ENCODE measurements around the gene MS4A7. TPM values are rescaled to one million over a fixed set of nuclear protein-coding genes. Genes with fewer than 3 reads are reported as not detected.

MS4A7 gene
- not detected for polyA plus RNA-seq (2013, experiment 1 of 2)
- polyA plus RNA-seq (2013, experiment 2 of 2): not detected

GRCh38 chr11:60378354-60378753 lies at the start of gene MS4A7:
Gene MS4A7 (plus strand): TSS chr11:60378532. CDS start chr11:60383142, 4,610 bp downstream.
- 86% methylated on average over 3 of the region's 3 CpGs for WGBS

GRCh38 chr11:60332846-60333245 lies 45.5 kb upstream of the MS4A7 start:
- WGBS: 46% methylated on average over 3 of the region's 3 CpGs
- Histone ChIP-seq H3K27me3 (ENCODE audit: insufficient read depth, low read length) (no peaks in the 10 kb centered on the region), H3K27ac (ENCODE audit: low read depth, low read length) (no peak overlapping the region), H3K4me1 (ENCODE audit: insufficient read depth, low read length) (no peaks in the 10 kb centered on the region), H3K9me3 (ENCODE audit: insufficient read depth, low read depth, low read length) (peaks cover 8% of the 10 kb centered on the region; the same call in 1 of the 2 replicates), H3K36me3 (ENCODE audit: insufficient read depth, low read length) (no peaks in the 10 kb centered on the region), H3K9ac (ENCODE audit: low read depth, low read length) (no peak overlapping the region), H3K4me3 (ENCODE audit: low read length) (no peak overlapping the region)

More at GRCh38 chr11:60378354-60378753, at the start of gene MS4A7:
- no peak within 1 kb of the TSS for H3K4me3 ChIP-seq (ENCODE audit: low read length)
- H3K27ac ChIP-seq (ENCODE audit: low read depth, low read length): no peak within 1 kb of the TSS
- no peaks in the 10 kb centered on the region for H3K36me3 ChIP-seq (ENCODE audit: insufficient read depth, low read length)
- no peak within 1 kb of the TSS for H3K9ac ChIP-seq (ENCODE audit: low read depth, low read length)
- no peaks in the 10 kb centered on the region for H3K9me3 ChIP-seq (ENCODE audit: insufficient read depth, low read depth, low read length)
- H3K27me3 ChIP-seq (ENCODE audit: insufficient read depth, low read length): no peaks in the 10 kb centered on the region
- no peaks in the 10 kb centered on the region for H3K4me1 ChIP-seq (ENCODE audit: insufficient read depth, low read length)

GRCh38 chr11:60334005-60334620 lies 44.2 kb upstream of the MS4A7 start:
- H3K4me1 ChIP-seq (ENCODE audit: insufficient read depth, low read length): no peaks in the 10 kb centered on the region
- H3K4me3 ChIP-seq (ENCODE audit: low read length): no peak overlapping the region
- no peaks in the 10 kb centered on the region for H3K27me3 ChIP-seq (ENCODE audit: insufficient read depth, low read length)
- peaks cover 6% of the 10 kb centered on the region; the same call in 1 of the 2 replicates for H3K9me3 ChIP-seq (ENCODE audit: insufficient read depth, low read depth, low read length)
- H3K9ac ChIP-seq (ENCODE audit: low read depth, low read length): no peak overlapping the region
- no peak overlapping the region for H3K27ac ChIP-seq (ENCODE audit: low read depth, low read length)
- WGBS: 25% methylated on average over 2 of the region's 2 CpGs
- H3K36me3 ChIP-seq (ENCODE audit: insufficient read depth, low read length): no peaks in the 10 kb centered on the region

- WGBS: 98% methylated on average over 7 of the region's 7 CpGs
- Histone ChIP-seq H3K27me3 (ENCODE audit: insufficient read depth, low read length) (no peaks in the 10 kb centered on the region), H3K9ac (ENCODE audit: low read depth, low read length) (no peak overlapping the region), H3K4me1 (ENCODE audit: insufficient read depth, low read length) (no peaks in the 10 kb centered on the region), H3K9me3 (ENCODE audit: insufficient read depth, low read depth, low read length) (no peaks in the 10 kb centered on the region; the same call in 1 of the 2 replicates), H3K4me3 (ENCODE audit: low read length) (no peak overlapping the region), H3K36me3 (ENCODE audit: insufficient read depth, low read length) (no peaks in the 10 kb centered on the region), H3K27ac (ENCODE audit: low read depth, low read length) (no peak overlapping the region)
Observed at GRCh38 chr11:60336767-60337391, 41.5 kb upstream of the MS4A7 start.

- Histone ChIP-seq H3K36me3 (ENCODE audit: insufficient read depth, low read length) (no peaks in the 10 kb centered on the region), H3K4me3 (ENCODE audit: low read length) (no peak overlapping the region), H3K4me1 (ENCODE audit: insufficient read depth, low read length) (no peaks in the 10 kb centered on the region), H3K9ac (ENCODE audit: low read depth, low read length) (no peak overlapping the region), H3K27me3 (ENCODE audit: insufficient read depth, low read length) (no peaks in the 10 kb centered on the region), H3K9me3 (ENCODE audit: insufficient read depth, low read depth, low read length) (no peaks in the 10 kb centered on the region; the same call in 1 of the 2 replicates), H3K27ac (ENCODE audit: low read depth, low read length) (no peak overlapping the region)
- WGBS: 90% methylated on average over 1 of the region's 2 CpGs
Observed at GRCh38 chr11:60338053-60338452, 40.3 kb upstream of the MS4A7 start.

- Histone ChIP-seq H3K9me3 (ENCODE audit: insufficient read depth, low read depth, low read length) (no peaks in the 10 kb centered on the region), H3K4me3 (ENCODE audit: low read length) (no peak overlapping the region), H3K9ac (ENCODE audit: low read depth, low read length) (no peak overlapping the region), H3K27me3 (ENCODE audit: insufficient read depth, low read length) (no peaks in the 10 kb centered on the region), H3K27ac (ENCODE audit: low read depth, low read length) (no peak overlapping the region), H3K36me3 (ENCODE audit: insufficient read depth, low read length) (no peaks in the 10 kb centered on the region), H3K4me1 (ENCODE audit: insufficient read depth, low read length) (no peaks in the 10 kb centered on the region)
- 73% methylated on average over 3 of the region's 3 CpGs for WGBS
Observed at GRCh38 chr11:60339356-60339755, 39.0 kb upstream of the MS4A7 start.

GRCh38 chr11:60343094-60343704 lies 35.1 kb upstream of the MS4A7 start:
- 68% methylated on average over 9 of the region's 10 CpGs for WGBS
- Histone ChIP-seq H3K4me1 (ENCODE audit: insufficient read depth, low read length) (no peaks in the 10 kb centered on the region), H3K4me3 (ENCODE audit: low read length) (no peak overlapping the region), H3K36me3 (ENCODE audit: insufficient read depth, low read length) (no peaks in the 10 kb centered on the region), H3K9me3 (ENCODE audit: insufficient read depth, low read depth, low read length) (no peaks in the 10 kb centered on the region), H3K27me3 (ENCODE audit: insufficient read depth, low read length) (no peaks in the 10 kb centered on the region), H3K27ac (ENCODE audit: low read depth, low read length) (no peak overlapping the region), H3K9ac (ENCODE audit: low read depth, low read length) (no peak overlapping the region)

- 96% methylated on average over 2 of the region's 2 CpGs for WGBS
- no peak overlapping the region for H3K9ac ChIP-seq (ENCODE audit: low read depth, low read length)
- no peaks in the 10 kb centered on the region for H3K36me3 ChIP-seq (ENCODE audit: insufficient read depth, low read length)
- no peak overlapping the region for H3K4me3 ChIP-seq (ENCODE audit: low read length)
- no peak overlapping the region for H3K27ac ChIP-seq (ENCODE audit: low read depth, low read length)
- no peaks in the 10 kb centered on the region for H3K4me1 ChIP-seq (ENCODE audit: insufficient read depth, low read length)
- no peaks in the 10 kb centered on the region for H3K27me3 ChIP-seq (ENCODE audit: insufficient read depth, low read length)
- H3K9me3 ChIP-seq (ENCODE audit: insufficient read depth, low read depth, low read length): no peaks in the 10 kb centered on the region
Observed at GRCh38 chr11:60344146-60344545, 34.2 kb upstream of the MS4A7 start.

GRCh38 chr11:60345489-60345888 lies 32.8 kb upstream of the MS4A7 start:
- Histone ChIP-seq H3K9ac (ENCODE audit: low read depth, low read length) (no peak overlapping the region), H3K36me3 (ENCODE audit: insufficient read depth, low read length) (no peaks in the 10 kb centered on the region), H3K27ac (ENCODE audit: low read depth, low read length) (no peak overlapping the region), H3K9me3 (ENCODE audit: insufficient read depth, low read depth, low read length) (no peaks in the 10 kb centered on the region), H3K4me3 (ENCODE audit: low read length) (no peak overlapping the region), H3K4me1 (ENCODE audit: insufficient read depth, low read length) (no peaks in the 10 kb centered on the region), H3K27me3 (ENCODE audit: insufficient read depth, low read length) (no peaks in the 10 kb centered on the region)

GRCh38 chr11:60347084-60347797 lies 31.1 kb upstream of the MS4A7 start:
- Histone ChIP-seq H3K4me3 (ENCODE audit: low read length) (no peak overlapping the region), H3K36me3 (ENCODE audit: insufficient read depth, low read length) (no peaks in the 10 kb centered on the region), H3K9me3 (ENCODE audit: insufficient read depth, low read depth, low read length) (0 out of 2 replicates have a peak, but pooled peaks cover 5% of the 10 kb centered on the region), H3K9ac (ENCODE audit: low read depth, low read length) (no peak overlapping the region), H3K4me1 (ENCODE audit: insufficient read depth, low read length) (no peaks in the 10 kb centered on the region), H3K27ac (ENCODE audit: low read depth, low read length) (no peak overlapping the region), H3K27me3 (ENCODE audit: insufficient read depth, low read length) (no peaks in the 10 kb centered on the region)
- 92% methylated on average over 2 of the region's 2 CpGs for WGBS

- no peaks in the 10 kb centered on the region for H3K36me3 ChIP-seq (ENCODE audit: insufficient read depth, low read length)
Observed at GRCh38 chr11:60348116-60348515, 30.2 kb upstream of the MS4A7 start.

More at GRCh38 chr11:60348116-60348515, 30.2 kb upstream of the MS4A7 start:
- Histone ChIP-seq H3K27me3 (ENCODE audit: insufficient read depth, low read length) (no peaks in the 10 kb centered on the region), H3K9ac (ENCODE audit: low read depth, low read length) (no peak overlapping the region), H3K27ac (ENCODE audit: low read depth, low read length) (no peak overlapping the region), H3K9me3 (ENCODE audit: insufficient read depth, low read depth, low read length) (0 out of 2 replicates have a peak, but pooled peaks cover 5% of the 10 kb centered on the region), H3K4me1 (ENCODE audit: insufficient read depth, low read length) (no peaks in the 10 kb centered on the region), H3K4me3 (ENCODE audit: low read length) (no peak overlapping the region)
- WGBS: 75% methylated on average over 2 of the region's 2 CpGs
